ENCODE measurements around the gene ALKBH7.
A peak's percentile ranks its signal among the peaks of the same experiment; 100 is the strongest.
"Not testable (repeated sequence)": the region's sequence is repeated elsewhere in the genome, so short reads cannot be mapped to it uniquely, and the experiment has no call there.

The ALKBH7 gene

GRCh38 chr19:6372594-6373095 lies at the start of gene ALKBH7:
ALKBH7 (plus strand) TSS chr19:6372794; CDS start chr19:6372821, 27 bp downstream.
- peak; percentile 96 for DNase-seq

- DNase-seq, result no peak
Observed at GRCh38 chr19:6324757-6325156, 47.8 kb upstream of the ALKBH7 start.

GRCh38 chr19:6325614-6326013 lies 47.0 kb upstream of the ALKBH7 start:
- no peak for DNase-seq

GRCh38 chr19:6326815-6327214 lies 45.8 kb upstream of the ALKBH7 start:
- no peak for DNase-seq

- no peak for DNase-seq
Observed at GRCh38 chr19:6333439-6333838, 39.2 kb upstream of the ALKBH7 start, which contains the start of gene ACER1. ACER1 (minus strand) TSS chr19:6333612; CDS start chr19:6333551, 61 bp downstream.

GRCh38 chr19:6334490-6335285 lies 37.9 kb upstream of the ALKBH7 start:
- DNase-seq, result no peak

GRCh38 chr19:6340493-6341201 lies 31.9 kb upstream of the ALKBH7 start:
- no peak for DNase-seq

- DNase-seq, result no peak
Observed at GRCh38 chr19:6343462-6343861, 29.1 kb upstream of the ALKBH7 start.

GRCh38 chr19:6349271-6349670 lies 23.3 kb upstream of the ALKBH7 start:
- DNase-seq, result not testable (repeated sequence)

GRCh38 chr19:6350688-6351087 lies 21.9 kb upstream of the ALKBH7 start:
- no peak for DNase-seq

- DNase-seq, result no peak
Observed at GRCh38 chr19:6352381-6353165, 20.0 kb upstream of the ALKBH7 start.

GRCh38 chr19:6354098-6354674 lies 18.4 kb upstream of the ALKBH7 start:
- DNase-seq, result no peak

- not testable (repeated sequence) for DNase-seq
Observed at GRCh38 chr19:6355321-6356040, 17.1 kb upstream of the ALKBH7 start.

- DNase-seq, result no peak
Observed at GRCh38 chr19:6357174-6357573, 15.4 kb upstream of the ALKBH7 start.

- DNase-seq, result no peak
Observed at GRCh38 chr19:6358003-6358402, 14.6 kb upstream of the ALKBH7 start.

- DNase-seq, result no peak
Observed at GRCh38 chr19:6359568-6360341, 12.8 kb upstream of the ALKBH7 start.

- DNase-seq, result not testable (repeated sequence)
Observed at GRCh38 chr19:6360445-6360844, 12.1 kb upstream of the ALKBH7 start.

- not testable (repeated sequence) for DNase-seq
Observed at GRCh38 chr19:6360857-6361216, 11.8 kb upstream of the ALKBH7 start.

GRCh38 chr19:6362027-6362350 lies 10.6 kb upstream of the ALKBH7 start:
- DNase-seq, result no peak

GRCh38 chr19:6362351-6362801 lies 10.2 kb upstream of the ALKBH7 start:
- DNase-seq, result peak; percentile 37

GRCh38 chr19:6364353-6364752 lies 8.2 kb upstream of the ALKBH7 start:
- DNase-seq, result no peak

All from activated naive CD4-positive, alpha-beta T cell treated with Interleukin-2 at 50 U/mL for 16 hours (primary cell).